Endothelial cell of umbilical vein (primary cell): ENCODE data around the gene RAB3B. TPM values are rescaled to one million over a fixed set of nuclear protein-coding genes. Genes with fewer than 3 reads are reported as not detected.

ENCODE experiments used
- BruUV-seq: library from RNA; stranded (reverse); fragments of 400-500 nt; replicated peaks from 2 replicates; lab custom pipeline; 2021; lab: Mats Ljungman, UMichigan
- CTCF ChIA-PET: fragments of 300-600, 350-600 bp; sonication (Branson Sonifier 250); formaldehyde crosslinking; loops from one replicate; lab custom pipeline; 2021; ENCODE audit warnings: antibody characterized with exemption, inconsistent platforms; lab: Charles Lee
- POLR2A ChIA-PET: fragments of 300-600, 350-600 bp; sonication (Branson Sonifier 250); formaldehyde crosslinking; loops from one replicate; lab custom pipeline; 2021; ENCODE audit warnings: antibody characterized with exemption, inconsistent platforms; lab: Charles Lee
- DNase-seq: peaks from one replicate; pipeline ENCODE4 v3.0.0-alpha.2; 2011; ENCODE audit warnings: low read depth, low spot score
- FAIRE-seq: peaks from 2 replicates; lab custom pipeline; 2011; peaks lifted over from hg19 to GRCh38; lab: Jason Lieb, UNC
- H2AFZ ChIP-seq: 2 replicates; pipeline ENCODE4 v1.6.0; 2012; ENCODE audit warnings: low read depth, low read length, control low read depth, inconsistent platforms
- H3K27ac ChIP-seq: 2 replicates; pipeline ENCODE4 v1.5.1; 2011; ENCODE audit warnings: low read depth, mild to moderate bottlenecking, control low read depth, low read length, moderate library complexity; ENCODE audit not compliant: insufficient read depth
- H3K27me3 ChIP-seq, 2 experiments: 2 replicates each; pipeline versions ENCODE4 v1.6.0 to v1.6.1; 2011; ENCODE audit warnings: low read length in 2 of 2, mixed read lengths in 1 of 2; ENCODE audit not compliant: control insufficient read depth in 2 of 2, insufficient read depth in 2 of 2
- H3K36me3 ChIP-seq, 2 experiments: 2 replicates in 1 of 2; 3 replicates in 1 of 2; pipeline ENCODE4 v1.5.1; 2011; ENCODE audit warnings: low read length in 2 of 2, mild to moderate bottlenecking in 1 of 2, moderate library complexity in 1 of 2; ENCODE audit not compliant: control insufficient read depth in 2 of 2, insufficient read depth in 2 of 2; ENCODE audit errors: extremely low read depth in 1 of 2
- H3K4me1 ChIP-seq: 3 replicates; pipeline ENCODE4 v1.5.1; 2011; ENCODE audit warnings: mild to moderate bottlenecking, low read length; ENCODE audit not compliant: control insufficient read depth, insufficient read depth; ENCODE audit errors: extremely low read depth
- H3K4me2 ChIP-seq: 2 replicates; pipeline ENCODE4 v1.6.1; 2011; ENCODE audit warnings: low read length, control low read depth, mixed read lengths; ENCODE audit not compliant: insufficient read depth
- H3K4me3 ChIP-seq, 3 experiments: fragments of 200-600 bp in 1 of 3; sonication (generic), shearing (Covaris generic) in 1 of 3; replicated peaks in 1 of 3; 2 replicates each; pipeline ENCODE4 v1.5.1; 2011 to 2016; ENCODE audit warnings: control low read depth in 3 of 3, low read length in 3 of 3, mild to moderate bottlenecking in 2 of 3, inconsistent platforms in 1 of 3, low read depth in 1 of 3, moderate library complexity in 1 of 3; ENCODE audit not compliant: insufficient read depth in 1 of 3
- H3K79me2 ChIP-seq: 2 replicates; pipeline ENCODE4 v1.6.0; 2012; ENCODE audit warnings: low read length, inconsistent platforms; ENCODE audit not compliant: control insufficient read depth, insufficient read depth
- H3K9ac ChIP-seq: replicated peaks from 2 replicates; pipeline ENCODE3; 2011; ENCODE audit warnings: low read length, control low read depth; ENCODE audit not compliant: insufficient read depth; ENCODE audit errors: extremely low read depth
- H3K9me1 ChIP-seq: replicated peaks from 3 replicates; pipeline ENCODE4 v1.6.0; 2011; ENCODE audit warnings: mild to moderate bottlenecking, low read length; ENCODE audit not compliant: control insufficient read depth, insufficient read depth; ENCODE audit errors: extremely low read depth
- H3K9me3 ChIP-seq: replicated peaks from 2 replicates; pipeline ENCODE4 v1.5.1; 2012; ENCODE audit warnings: low read length, inconsistent platforms; ENCODE audit not compliant: control insufficient read depth, insufficient read depth
- H4K20me1 ChIP-seq: replicated peaks from 2 replicates; pipeline ENCODE3; 2011; ENCODE audit warnings: mild to moderate bottlenecking, low read length; ENCODE audit not compliant: control insufficient read depth, insufficient read depth; ENCODE audit errors: extremely low read depth
- CTCF ChIP-seq, 2 donors: IDR thresholded peaks; 1 replicate in 1 of 2; 2 replicates in 1 of 2; pipeline ENCODE4 v1.5.1; 2011; ENCODE audit warnings: low read length in 2 of 2, mild to moderate bottlenecking in 2 of 2, moderate library complexity in 2 of 2, control low read depth in 1 of 2, inconsistent platforms in 1 of 2, low read depth in 1 of 2; ENCODE audit not compliant: insufficient read depth in 1 of 2; ENCODE audit errors: extremely low read depth in 1 of 2
- EZH2 ChIP-seq: IDR thresholded peaks from 2 replicates; pipeline ENCODE4 v1.6.1; 2012; ENCODE audit warnings: borderline replicate concordance, low read depth, mild to moderate bottlenecking, moderate library complexity, low read length, inconsistent platforms; ENCODE audit not compliant: severe bottlenecking
- FOS ChIP-seq: IDR thresholded peaks from 2 replicates; pipeline ENCODE4 v1.6.1; 2011; ENCODE audit warnings: mild to moderate bottlenecking, low read length, moderate library complexity, borderline replicate concordance; ENCODE audit not compliant: insufficient read depth
- GATA2 ChIP-seq: IDR thresholded peaks from 2 replicates; pipeline ENCODE4 v1.7.0; 2011; ENCODE audit warnings: low read depth, mild to moderate bottlenecking, moderate library complexity, mixed read lengths, low read length; ENCODE audit not compliant: insufficient read length, insufficient read depth
- JUN ChIP-seq: IDR thresholded peaks from 2 replicates; pipeline ENCODE4 v1.6.1; 2011; ENCODE audit warnings: borderline replicate concordance, low read depth; ENCODE audit not compliant: insufficient read length, insufficient read depth
- MAX ChIP-seq: IDR thresholded peaks from 2 replicates; pipeline ENCODE4 v1.6.1; 2011; ENCODE audit not compliant: insufficient read depth, insufficient read length
- MYC ChIP-seq: IDR thresholded peaks from one replicate; pipeline ENCODE4 v1.6.1; 2011; ENCODE audit warnings: mild to moderate bottlenecking, low read depth, low read length
- POLR2A ChIP-seq: IDR thresholded peaks from 2 replicates; pipeline ENCODE4 v1.6.1; 2012; ENCODE audit warnings: low read depth, mild to moderate bottlenecking, control low read depth, low read length
- POLR2AphosphoS5 ChIP-seq: IDR thresholded peaks from 2 replicates; pipeline ENCODE4 v1.6.1; 2012; ENCODE audit warnings: low read depth, mild to moderate bottlenecking, control low read depth, low read length, moderate library complexity; ENCODE audit not compliant: insufficient read depth
- dilution Hi-C: fragments of 300-500 bp; cut with MboI; formaldehyde crosslinking; loops from one replicate; pipeline ENCODE4 v1.15.0; 2019; ENCODE audit warnings: low sequenced_read_pairs; ENCODE audit not compliant: extremely low pct_ligation_motif_present
- intact Hi-C: fragments of 100-400 bp; cut with micrococcal nuclease; formaldehyde crosslinking; loops from one replicate; pipeline ENCODE4 v1.10.0; 2022
- polyA plus RNA-seq, 4 experiments: library from polyadenylated mRNA; depleted of rRNA in 3 of 4; stranded (reverse) in 3 of 4; unstranded in 1 of 4; fragments of >200 nt; gene quantifications; 2 replicates each; pipeline versions ENCODE4 v1.2.1 to v1.2.3, GENCODE V29; 2011 to 2012; ENCODE audit warnings: missing spikeins in 1 of 4
- total RNA-seq: library from RNA; stranded (reverse); gene quantifications from 2 replicates; pipeline ENCODE4 v1.2.3, GENCODE V29; 2021

RAB3B gene
- total and polyA plus RNA-seq, 2 donors (not counting 3 experiments of a cell fraction or from before 2014, with no cell fraction given) = 4.1 to 10.4 TPM

GRCh38 chr1:51960262-51960661 lies 30.2 kb downstream of the RAB3B start:
- H3K9me1 ChIP-seq = no peaks in the 10 kb centered on the region
- H3K4me3 ChIP-seq = no peak overlapping the region
- H3K9me3 ChIP-seq = no peaks in the 10 kb centered on the region
- no TSS peak for BruUV-seq
- FAIRE-seq = no peak
- TF ChIP-seq POLR2A (no peak), JUN (no peak), FOS (no peak), EZH2 (no peak), POLR2AphosphoS5 (no peak), MAX (no peak), MYC (no peak), CTCF (IDR thresholded peaks at IDR 0.05; ENCODE audit: extremely low read depth in 1 of 2, insufficient read depth in 1 of 2, low read depth in 1 of 2, low read length in 2 of 2) (no peak), GATA2 (no peak)
- no peaks in the 10 kb centered on the region for H3K36me3 ChIP-seq
- H3K4me2 ChIP-seq = no peak overlapping the region
- DNase-seq = no peak
- no peak overlapping the region for H3K27ac ChIP-seq
- H3K4me1 ChIP-seq = peaks cover 29% of the 10 kb centered on the region
- POLR2A ChIA-PET = no interaction called here
- CTCF ChIA-PET = interaction anchor here (1.0 to 1.3 kb wide), 3 partner anchors 9 to 35 kb away, joined by 3 to 5 read pairs (median 3); no protein-coding TSS in a partner anchor
- H2AFZ ChIP-seq = no peak overlapping the region
- H3K9ac ChIP-seq = no peak overlapping the region
- no peaks in the 10 kb centered on the region for H3K27me3 ChIP-seq
- no peaks in the 10 kb centered on the region for H4K20me1 ChIP-seq
- no peaks in the 10 kb centered on the region for H3K79me2 ChIP-seq
- dilution Hi-C loops = no loop called here
- intact Hi-C loops = no loop called here
